Uterus (tissue), 2 donors: ENCODE results near the gene EHMT1.

ENCODE experiments used
- CTCF ChIP-seq, 4 experiments: fragments of 200-600 bp in 2 of 4; fragments of 450-650 bp in 2 of 4; sonication (generic) in 2 of 4; IDR thresholded peaks; one replicate each; pipeline ENCODE4 v1.5.1; 2016 to 2019; ENCODE audit warnings: antibody characterized with exemption in 4 of 4, mild to moderate bottlenecking in 2 of 4, moderate library complexity in 1 of 4
- POLR2A ChIP-seq, 2 donors: fragments of 450-650 bp; IDR thresholded peaks; one replicate each; pipeline ENCODE4 v1.6.1; 2016; ENCODE audit warnings: antibody characterized with exemption in 2 of 2, mild to moderate bottlenecking in 1 of 2, moderate library complexity in 1 of 2

- TF ChIP-seq CTCF (IDR thresholded peaks at IDR 0.05) = no peak
- no peak for TF ChIP-seq POLR2A (IDR thresholded peaks at IDR 0.05)
Observed at GRCh38 chr9:137671721-137672120, 52.9 kb downstream of the EHMT1 start.
